Right renal pelvis (tissue), 4 donors: Measurements from ENCODE around the gene MSRB3. TPM values are rescaled to one million over a fixed set of nuclear protein-coding genes. Genes with fewer than 3 reads are reported as not detected.
"Not testable (repeated sequence)": the region's sequence is repeated elsewhere in the genome, so short reads cannot be mapped to it uniquely, and the experiment has no call there.

Experiments used
- DNase-seq, 4 donors: peaks; one replicate each; pipeline ENCODE4 v3.0.0-alpha.2; 2013; ENCODE audit warnings: low read depth in 4 of 4, low spot score in 3 of 4, missing footprints in 1 of 4
- polyA plus RNA-seq, 4 donors: library from polyadenylated mRNA; unstranded; fragments of 120-200 nt; gene quantifications; one replicate each; pipeline ENCODE4 v1.2.1, GENCODE V29; 2013; ENCODE audit not compliant: insufficient read length in 4 of 4

The MSRB3 gene
- polyA plus RNA-seq, 4 donors: 22.5 to 27.2 (median 24.6) TPM

GRCh38 chr12:65444996-65445395 is 166.5 kb downstream of the MSRB3 start:
- DNase-seq: no peak

GRCh38 chr12:65446901-65447300 is 168.4 kb downstream of the MSRB3 start:
- no peak for DNase-seq

- no peak for DNase-seq
These were observed 170.9 kb downstream of the MSRB3 start for GRCh38 chr12:65449400-65449799.

- no peak for DNase-seq
These were observed 172.1 kb downstream of the MSRB3 start for GRCh38 chr12:65450625-65451024.

GRCh38 chr12:65454115-65454787 is 175.8 kb downstream of the MSRB3 start:
- DNase-seq: no peak

- DNase-seq: not testable (repeated sequence)
These were observed 178.9 kb downstream of the MSRB3 start for GRCh38 chr12:65457341-65457740.

GRCh38 chr12:65458718-65459117 is 180.2 kb downstream of the MSRB3 start:
- DNase-seq: no peak

- DNase-seq: no peak
These were observed 181.1 kb downstream of the MSRB3 start for GRCh38 chr12:65459545-65459944.

GRCh38 chr12:65460063-65460462 is 181.6 kb downstream of the MSRB3 start:
- DNase-seq: no peak

- DNase-seq: no peak
These were observed 182.5 kb downstream of the MSRB3 start for GRCh38 chr12:65461017-65461416.

GRCh38 chr12:65462484-65462883 is 184.0 kb downstream of the MSRB3 start:
- DNase-seq: peak in 3 of 4 donors; percentile 39 to 72 (median 67)

GRCh38 chr12:65463082-65463481 is 184.6 kb downstream of the MSRB3 start:
- no peak for DNase-seq

GRCh38 chr12:65463611-65464010 is 185.1 kb downstream of the MSRB3 start:
- DNase-seq: no peak

GRCh38 chr12:65464930-65465329 is 186.4 kb downstream of the MSRB3 start:
- peak in 1 of 4 donors; percentile 61 for DNase-seq

- DNase-seq: no peak
These were observed 187.5 kb downstream of the MSRB3 start for GRCh38 chr12:65465766-65466547.

- no peak for DNase-seq
These were observed 188.4 kb downstream of the MSRB3 start for GRCh38 chr12:65466911-65467310.

GRCh38 chr12:65470256-65470655 is 191.8 kb downstream of the MSRB3 start:
- DNase-seq: no peak

GRCh38 chr12:65472079-65472478 is 193.6 kb downstream of the MSRB3 start:
- DNase-seq: no peak

- no peak for DNase-seq
These were observed 196.3 kb downstream of the MSRB3 start for GRCh38 chr12:65474831-65475230.

GRCh38 chr12:65477721-65478120 is 199.2 kb downstream of the MSRB3 start:
- DNase-seq: no peak

- not testable (repeated sequence) for DNase-seq
These were observed 205.5 kb downstream of the MSRB3 start for GRCh38 chr12:65483891-65484516.

GRCh38 chr12:65488197-65488596 is 209.7 kb downstream of the MSRB3 start:
- no peak for DNase-seq
